Epithelial cell of esophagus (primary cell): Measurements from ENCODE around the gene RARS2.

Experiments
- DNase-seq: peaks from one replicate; pipeline ENCODE4 v3.0.0; 2010; ENCODE audit warnings: low read depth
- H3K4me3 ChIP-seq: 2 replicates; pipeline ENCODE4 v1.5.1; 2011; ENCODE audit warnings: mild to moderate bottlenecking, low read length, control low read depth
- CTCF ChIP-seq: IDR thresholded peaks from 2 replicates; pipeline ENCODE4 v1.5.1; 2011; ENCODE audit warnings: low read depth, mild to moderate bottlenecking, low read length, control low read depth, inconsistent platforms; ENCODE audit not compliant: insufficient read depth; ENCODE audit errors: missing control alignments

RARS2 gene

GRCh38 chr6:87472525-87473418 lies 117.0 kb downstream of the RARS2 start, which contains the start of gene SLC35A1:
Gene SLC35A1, plus strand, starts transcription at chr6:87472974. Its CDS starts 30 bp downstream, at chr6:87473004.
- no peak for TF ChIP-seq CTCF
- peak within 1 kb of the TSS; percentile 78 for H3K4me3 ChIP-seq
- DNase-seq: peak; percentile 84

DNA sequence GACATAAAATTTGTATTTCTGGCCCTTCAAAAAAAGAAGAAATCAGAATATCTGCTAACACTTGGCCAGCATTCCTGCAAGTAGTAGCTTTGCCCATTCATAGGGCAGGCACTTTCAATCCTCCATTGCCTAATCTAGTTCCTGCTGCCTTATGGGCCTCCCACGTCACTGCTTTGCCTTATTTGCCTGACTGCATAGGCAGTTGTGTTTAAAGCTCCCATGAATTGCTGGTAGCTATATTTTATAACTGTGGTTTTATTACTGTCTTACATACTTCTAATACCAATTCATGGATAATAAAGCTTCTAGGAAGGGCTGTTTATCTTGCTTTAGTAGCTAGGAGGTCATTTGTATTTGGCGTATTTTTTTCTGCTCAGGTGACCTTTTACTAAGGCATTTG lies 124.7 kb downstream of the RARS2 start:
- TF ChIP-seq CTCF: no peak
- no peak overlapping the region for H3K4me3 ChIP-seq
- no peak for DNase-seq
